Smooth muscle cell of the brain vasculature (primary cell): ENCODE measurements around the gene C1orf53.

Experiments used
- DNase-seq: peaks from one replicate; pipeline ENCODE4 v3.0.0-alpha.2; 2012; ENCODE audit warnings: low read depth, low spot score

Gene C1orf53

GRCh38 chr1:197907846-197908616 is 5.6 kb downstream of the C1orf53 start:
- DNase-seq = no peak

DNA sequence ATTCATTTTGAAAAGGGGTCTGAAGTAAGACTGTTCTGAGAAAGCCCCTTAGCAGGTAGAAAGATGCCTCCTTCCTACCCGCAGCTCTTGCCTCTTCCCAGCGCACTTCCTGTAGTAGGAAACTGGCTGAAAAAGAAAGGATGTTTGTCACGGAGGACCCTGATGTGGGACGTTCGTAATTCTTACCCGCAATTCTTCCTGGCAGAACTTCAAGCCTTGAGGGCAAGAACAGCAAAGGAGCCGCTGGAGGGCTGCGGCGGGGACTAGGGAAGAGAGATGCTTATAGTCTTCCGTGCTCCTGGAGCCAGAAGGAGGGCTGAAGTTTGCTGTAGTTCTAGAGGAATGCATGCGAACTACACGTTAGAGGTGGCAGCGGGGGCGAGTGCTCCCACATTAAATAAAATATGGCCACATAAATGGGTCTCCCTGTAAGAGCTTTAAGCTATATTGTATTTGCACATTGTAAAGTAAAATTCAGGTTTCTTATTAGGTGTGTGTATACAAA is 6.3 kb downstream of the C1orf53 start:
- no peak for DNase-seq

DNA sequence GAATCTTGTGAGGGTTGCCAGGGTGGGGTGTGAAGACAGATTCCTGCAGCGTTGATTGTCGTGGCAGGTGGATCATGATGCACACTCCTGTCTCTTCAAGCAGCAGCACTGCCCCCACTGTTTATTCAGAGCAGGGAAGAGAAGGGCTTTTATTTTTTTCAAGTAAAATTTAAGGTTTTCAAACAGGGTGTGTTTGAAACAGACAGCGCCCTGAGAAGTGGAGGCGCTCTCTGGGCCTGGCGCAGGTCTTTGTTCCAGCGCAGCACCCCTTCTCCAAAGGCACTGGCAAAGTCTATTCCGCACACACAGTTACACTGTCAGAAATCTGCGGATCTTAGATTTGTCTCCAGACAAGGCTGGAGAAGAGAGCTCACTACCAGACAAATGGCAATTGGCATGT is 7.0 kb downstream of the C1orf53 start:
- DNase-seq = no peak

- no peak for DNase-seq
These were observed 7.9 kb downstream of the C1orf53 start for GRCh38 chr1:197910120-197910991.

GRCh38 chr1:197911111-197911856 is 8.9 kb downstream of the C1orf53 start:
- DNase-seq = no peak

DNA sequence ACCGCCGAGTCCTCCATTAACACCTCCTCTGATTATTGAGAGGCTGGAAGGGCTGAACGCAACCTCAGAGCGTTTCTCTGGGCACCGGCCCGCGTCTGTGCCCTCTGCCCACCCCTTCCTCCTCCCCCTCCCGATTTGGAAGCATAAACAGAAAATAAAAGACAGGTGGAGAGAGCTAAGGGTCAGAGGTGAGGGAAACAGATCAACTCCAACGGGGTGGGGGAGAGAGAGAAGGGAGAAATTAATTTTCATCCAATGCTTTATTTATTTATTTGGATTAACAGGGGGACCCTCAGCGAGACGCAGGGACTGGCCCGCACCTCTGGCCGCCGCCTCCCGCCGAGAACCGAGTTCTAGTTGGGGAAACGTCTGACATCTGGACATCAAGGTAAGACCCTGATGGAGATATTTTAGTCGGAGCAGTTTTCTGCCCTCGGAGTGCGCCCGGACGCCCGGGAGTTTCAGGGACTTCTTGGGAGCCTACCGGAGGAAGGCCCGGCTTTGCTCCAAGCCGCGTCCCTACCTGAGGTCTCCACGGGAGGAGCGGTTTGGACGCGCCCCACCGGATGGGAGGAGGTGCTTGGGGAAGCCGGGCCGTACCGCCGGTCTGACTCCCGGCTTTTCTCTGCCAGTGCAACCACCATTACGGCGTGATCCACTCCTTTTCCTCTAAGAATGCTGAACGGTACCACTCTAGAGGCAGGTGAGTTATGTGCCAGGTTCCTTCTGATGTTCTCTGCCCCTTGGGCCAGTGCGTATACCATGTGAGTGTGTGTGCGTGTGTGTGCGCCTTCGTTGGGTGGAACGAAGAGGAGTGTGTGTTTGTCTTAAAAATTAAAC is 9.6 kb downstream of the C1orf53 start:
- DNase-seq = no peak

- no peak for DNase-seq
These were observed 10.5 kb downstream of the C1orf53 start for GRCh38 chr1:197912739-197913494.

DNA sequence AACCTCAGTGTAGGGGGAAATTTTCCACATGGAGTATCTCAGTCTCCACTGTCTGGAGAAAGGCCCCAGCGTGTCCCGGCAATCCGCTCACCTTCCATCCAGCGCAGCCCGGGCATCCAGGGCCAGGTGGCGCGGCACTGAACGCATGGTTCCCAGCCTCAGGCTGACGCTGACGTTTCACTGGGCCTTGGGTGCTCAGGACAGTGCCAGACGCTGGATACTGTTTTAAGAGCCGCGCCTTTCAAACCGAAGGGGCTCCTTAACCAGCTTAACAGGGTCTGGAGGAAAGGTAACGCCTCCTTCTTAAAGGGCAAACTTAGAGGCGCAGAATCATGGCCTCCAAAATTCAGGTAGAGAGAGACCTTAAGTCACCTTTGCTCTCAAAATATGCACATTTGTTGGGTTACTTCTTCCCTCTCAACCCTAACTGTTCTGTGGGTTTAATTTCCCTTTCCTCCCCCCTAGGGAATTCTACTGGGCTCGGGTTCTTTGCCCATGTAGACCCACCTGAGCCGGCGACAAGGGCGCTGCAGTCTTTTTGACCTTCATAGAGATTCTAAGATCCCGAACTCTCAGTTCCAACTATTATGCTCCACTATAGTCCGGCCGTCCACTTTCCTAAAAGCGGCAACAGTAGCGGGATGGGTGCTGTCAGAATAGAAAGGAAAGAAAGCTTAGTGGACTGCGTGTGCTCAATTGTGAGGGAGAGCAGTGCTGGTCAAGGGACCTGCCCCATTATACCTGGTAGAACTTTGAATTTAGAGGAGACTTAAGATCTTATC is 11.3 kb downstream of the C1orf53 start:
- DNase-seq = no peak

DNA sequence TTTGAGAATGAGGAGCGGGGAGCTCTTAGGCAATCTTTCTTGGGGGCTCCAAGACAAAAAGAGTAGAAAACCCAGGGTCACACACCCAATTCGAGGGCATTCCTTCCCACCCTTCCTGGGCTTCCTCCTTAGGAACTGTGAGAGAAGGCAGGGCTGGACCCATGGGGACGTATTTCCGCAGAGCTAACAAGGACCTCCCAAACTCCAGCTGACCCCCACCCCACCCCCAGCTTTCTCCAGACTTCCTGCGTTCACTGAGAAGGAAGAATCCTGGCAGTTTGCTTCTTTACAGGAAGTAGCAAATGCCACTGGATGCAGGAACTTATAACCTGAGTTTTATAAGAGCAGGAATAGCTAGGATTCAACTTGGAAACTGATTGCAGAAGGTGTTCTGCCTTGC is 12.1 kb downstream of the C1orf53 start:
- DNase-seq = no peak

- DNase-seq = no peak
These were observed 12.9 kb downstream of the C1orf53 start for GRCh38 chr1:197915260-197915861.

GRCh38 chr1:197915862-197916499 is 13.6 kb downstream of the C1orf53 start:
- no peak for DNase-seq

- DNase-seq = no peak
These were observed 14.1 kb downstream of the C1orf53 start for GRCh38 chr1:197916500-197916983.

- no peak for DNase-seq
These were observed 15.6 kb downstream of the C1orf53 start for GRCh38 chr1:197917805-197918651.

DNA sequence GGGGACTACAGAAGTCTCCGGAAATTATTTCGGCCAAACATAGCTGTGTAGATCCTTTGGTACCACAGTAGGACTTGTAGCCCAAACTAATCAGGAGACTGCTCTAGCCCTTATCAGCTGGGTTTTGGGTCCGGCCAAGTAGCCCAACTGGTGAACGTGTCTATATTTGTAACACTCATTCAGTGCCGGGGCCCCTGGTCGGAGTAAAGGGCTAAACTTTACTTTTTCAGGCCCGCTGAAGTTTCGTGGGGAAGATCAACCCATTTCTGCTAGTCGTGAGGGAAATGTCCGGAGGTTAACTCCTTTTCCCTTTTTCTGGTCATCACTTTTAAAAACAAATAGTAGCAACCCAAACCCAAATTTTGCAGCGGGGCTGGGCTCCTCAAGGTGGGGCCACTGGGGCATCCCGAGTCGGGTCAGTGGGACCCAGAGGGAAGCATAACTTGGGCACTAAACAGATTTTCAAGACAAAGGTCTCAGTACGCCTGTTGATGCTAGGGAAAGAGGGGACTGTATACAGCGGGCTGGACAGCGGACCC is 16.4 kb downstream of the C1orf53 start:
- DNase-seq = no peak

- DNase-seq = no peak
These were observed 17.1 kb downstream of the C1orf53 start for GRCh38 chr1:197919346-197920066.

GRCh38 chr1:197920067-197920396 is 17.6 kb downstream of the C1orf53 start:
- no peak for DNase-seq
